ENCODE results near the gene WDR46.

DNA sequence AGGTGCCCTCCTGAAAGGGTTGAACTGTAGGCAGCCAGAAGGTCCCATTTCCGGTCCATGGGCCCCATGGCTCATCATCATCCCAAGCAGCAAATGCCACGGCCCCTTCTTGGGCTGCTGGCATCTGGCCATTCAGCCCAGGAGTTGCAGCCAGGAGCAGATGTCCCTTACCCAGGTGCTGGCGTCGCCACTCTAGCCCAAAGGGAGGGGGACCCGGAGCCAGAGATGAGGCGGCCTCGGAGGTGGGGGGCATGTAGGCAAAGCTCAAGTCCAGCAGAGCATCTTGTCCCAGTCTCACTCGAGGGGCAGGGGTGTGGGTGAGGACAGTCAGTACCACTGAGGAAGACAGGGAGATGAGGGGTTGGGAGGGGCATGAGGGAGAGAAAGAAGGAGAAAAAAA, 16.0 kb upstream of the WDR46 start:
- TF ChIP-seq ZNF2 (tag by site-specific recombination; IDR thresholded peaks at IDR 0.05), result no peak
- no peak for TF ChIP-seq ZFP37 (tag by site-specific recombination; IDR thresholded peaks at IDR 0.05)
- TF ChIP-seq, protein P1, sequence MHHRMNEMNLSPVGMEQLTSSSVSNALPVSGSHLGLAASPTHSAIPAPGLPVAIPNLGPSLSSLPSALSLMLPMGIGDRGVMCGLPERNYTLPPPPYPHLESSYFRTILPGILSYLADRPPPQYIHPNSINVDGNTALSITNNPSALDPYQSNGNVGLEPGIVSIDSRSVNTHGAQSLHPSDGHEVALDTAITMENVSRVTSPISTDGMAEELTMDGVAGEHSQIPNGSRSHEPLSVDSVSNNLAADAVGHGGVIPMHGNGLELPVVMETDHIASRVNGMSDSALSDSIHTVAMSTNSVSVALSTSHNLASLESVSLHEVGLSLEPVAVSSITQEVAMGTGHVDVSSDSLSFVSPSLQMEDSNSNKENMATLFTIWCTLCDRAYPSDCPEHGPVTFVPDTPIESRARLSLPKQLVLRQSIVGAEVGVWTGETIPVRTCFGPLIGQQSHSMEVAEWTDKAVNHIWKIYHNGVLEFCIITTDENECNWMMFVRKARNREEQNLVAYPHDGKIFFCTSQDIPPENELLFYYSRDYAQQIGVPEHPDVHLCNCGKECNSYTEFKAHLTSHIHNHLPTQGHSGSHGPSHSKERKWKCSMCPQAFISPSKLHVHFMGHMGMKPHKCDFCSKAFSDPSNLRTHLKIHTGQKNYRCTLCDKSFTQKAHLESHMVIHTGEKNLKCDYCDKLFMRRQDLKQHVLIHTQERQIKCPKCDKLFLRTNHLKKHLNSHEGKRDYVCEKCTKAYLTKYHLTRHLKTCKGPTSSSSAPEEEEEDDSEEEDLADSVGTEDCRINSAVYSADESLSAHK (tag by site-specific recombination; IDR thresholded peaks at IDR 0.05), result no peak
- TF ChIP-seq, protein P2, sequence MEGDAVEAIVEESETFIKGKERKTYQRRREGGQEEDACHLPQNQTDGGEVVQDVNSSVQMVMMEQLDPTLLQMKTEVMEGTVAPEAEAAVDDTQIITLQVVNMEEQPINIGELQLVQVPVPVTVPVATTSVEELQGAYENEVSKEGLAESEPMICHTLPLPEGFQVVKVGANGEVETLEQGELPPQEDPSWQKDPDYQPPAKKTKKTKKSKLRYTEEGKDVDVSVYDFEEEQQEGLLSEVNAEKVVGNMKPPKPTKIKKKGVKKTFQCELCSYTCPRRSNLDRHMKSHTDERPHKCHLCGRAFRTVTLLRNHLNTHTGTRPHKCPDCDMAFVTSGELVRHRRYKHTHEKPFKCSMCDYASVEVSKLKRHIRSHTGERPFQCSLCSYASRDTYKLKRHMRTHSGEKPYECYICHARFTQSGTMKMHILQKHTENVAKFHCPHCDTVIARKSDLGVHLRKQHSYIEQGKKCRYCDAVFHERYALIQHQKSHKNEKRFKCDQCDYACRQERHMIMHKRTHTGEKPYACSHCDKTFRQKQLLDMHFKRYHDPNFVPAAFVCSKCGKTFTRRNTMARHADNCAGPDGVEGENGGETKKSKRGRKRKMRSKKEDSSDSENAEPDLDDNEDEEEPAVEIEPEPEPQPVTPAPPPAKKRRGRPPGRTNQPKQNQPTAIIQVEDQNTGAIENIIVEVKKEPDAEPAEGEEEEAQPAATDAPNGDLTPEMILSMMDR (tag by site-specific recombination; IDR thresholded peaks at IDR 0.05), result no peak
- TF ChIP-seq, protein P3, sequence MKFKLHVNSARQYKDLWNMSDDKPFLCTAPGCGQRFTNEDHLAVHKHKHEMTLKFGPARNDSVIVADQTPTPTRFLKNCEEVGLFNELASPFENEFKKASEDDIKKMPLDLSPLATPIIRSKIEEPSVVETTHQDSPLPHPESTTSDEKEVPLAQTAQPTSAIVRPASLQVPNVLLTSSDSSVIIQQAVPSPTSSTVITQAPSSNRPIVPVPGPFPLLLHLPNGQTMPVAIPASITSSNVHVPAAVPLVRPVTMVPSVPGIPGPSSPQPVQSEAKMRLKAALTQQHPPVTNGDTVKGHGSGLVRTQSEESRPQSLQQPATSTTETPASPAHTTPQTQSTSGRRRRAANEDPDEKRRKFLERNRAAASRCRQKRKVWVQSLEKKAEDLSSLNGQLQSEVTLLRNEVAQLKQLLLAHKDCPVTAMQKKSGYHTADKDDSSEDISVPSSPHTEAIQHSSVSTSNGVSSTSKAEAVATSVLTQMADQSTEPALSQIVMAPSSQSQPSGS (tag by site-specific recombination; IDR thresholded peaks at IDR 0.05; ENCODE audit: low read depth), result no peak
- TF ChIP-seq HOXD13 (CRISPR knock-in tag; IDR thresholded peaks at IDR 0.05; ENCODE audit: borderline replicate concordance), result no peak
- TF ChIP-seq, protein P4, sequence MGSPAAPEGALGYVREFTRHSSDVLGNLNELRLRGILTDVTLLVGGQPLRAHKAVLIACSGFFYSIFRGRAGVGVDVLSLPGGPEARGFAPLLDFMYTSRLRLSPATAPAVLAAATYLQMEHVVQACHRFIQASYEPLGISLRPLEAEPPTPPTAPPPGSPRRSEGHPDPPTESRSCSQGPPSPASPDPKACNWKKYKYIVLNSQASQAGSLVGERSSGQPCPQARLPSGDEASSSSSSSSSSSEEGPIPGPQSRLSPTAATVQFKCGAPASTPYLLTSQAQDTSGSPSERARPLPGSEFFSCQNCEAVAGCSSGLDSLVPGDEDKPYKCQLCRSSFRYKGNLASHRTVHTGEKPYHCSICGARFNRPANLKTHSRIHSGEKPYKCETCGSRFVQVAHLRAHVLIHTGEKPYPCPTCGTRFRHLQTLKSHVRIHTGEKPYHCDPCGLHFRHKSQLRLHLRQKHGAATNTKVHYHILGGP (tag by site-specific recombination; IDR thresholded peaks at IDR 0.05), result no peak
- no peak for TF ChIP-seq ZNF391 (tag by site-specific recombination; IDR thresholded peaks at IDR 0.05; ENCODE audit: borderline replicate concordance, low read depth)
- no peak for TF ChIP-seq ZNF521 (tag by site-specific recombination; IDR thresholded peaks at IDR 0.05)
- TF ChIP-seq ZNF274 (IDR thresholded peaks at IDR 0.05; ENCODE audit: low read length), result no peak
- TF ChIP-seq ZNF274 (tag by site-specific recombination; IDR thresholded peaks at IDR 0.05; ENCODE audit: borderline replicate concordance), result no peak
- no peak for TF ChIP-seq ZNF37A (tag by site-specific recombination; IDR thresholded peaks at IDR 0.05)

Data from HEK293 (cell line).